Measurements from ENCODE around the gene NYNRIN.
A peak's percentile ranks its signal among the peaks of the same experiment; 100 is the strongest.
"Not testable (repeated sequence)": the region's sequence is repeated elsewhere in the genome, so short reads cannot be mapped to it uniquely, and the experiment has no call there.

NYNRIN gene

DNA sequence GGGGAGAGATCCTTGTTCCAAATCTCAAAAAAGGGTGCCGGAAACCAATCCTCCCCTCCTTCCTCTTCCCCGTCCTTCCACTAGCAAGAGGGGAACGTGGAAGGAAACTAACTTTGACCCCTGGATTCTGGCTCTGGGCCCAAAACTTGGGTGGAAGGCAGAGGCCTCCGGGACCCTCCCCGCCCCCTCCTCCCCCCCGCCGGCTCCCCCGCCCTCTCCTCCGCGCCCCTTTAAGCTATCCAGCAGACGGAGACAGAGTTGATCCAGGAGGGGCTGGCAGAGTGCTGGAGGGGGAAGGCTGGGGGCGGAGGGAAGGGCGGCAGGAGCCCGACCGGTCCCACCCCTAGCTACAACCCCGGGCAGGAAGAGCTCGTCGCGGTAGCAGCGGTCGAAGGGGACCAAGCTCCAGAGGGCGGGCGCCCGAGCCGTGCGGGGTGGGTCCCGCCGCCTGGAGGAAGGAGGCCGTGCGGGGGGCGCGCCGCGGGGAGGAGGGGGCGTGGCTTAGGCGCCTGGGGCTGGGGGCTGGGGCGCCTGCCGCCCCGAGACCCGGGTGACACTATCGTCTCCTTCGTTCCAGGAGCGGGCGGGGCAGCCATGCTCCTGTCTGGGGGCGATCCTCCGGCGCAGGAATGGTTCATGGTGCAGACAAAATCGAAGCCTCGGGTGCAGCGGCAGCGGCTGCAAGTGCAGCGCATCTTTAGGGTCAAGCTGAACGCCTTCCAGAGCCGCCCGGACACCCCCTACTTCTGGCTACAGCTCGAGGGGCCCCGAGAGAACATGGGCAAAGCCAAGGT, at the start of gene NYNRIN:
Gene NYNRIN (plus strand): TSS at position 351 of the 794 bp plus-strand sequence. CDS start 244 bp downstream, at position 595.
- Mint-ChIP-seq H3K4me3 (peak within 1 kb of the TSS; percentile 32), H3K36me3 (ENCODE audit: low read depth) (no peaks in the 10 kb centered on the region), H3K27ac (no peak within 1 kb of the TSS), H3K27me3 (ENCODE audit: low read depth) (peaks cover 65% of the 10 kb centered on the region), H3K9me3 (no peaks in the 10 kb centered on the region), H3K4me1 (ENCODE audit: low read depth) (peaks cover 3% of the 10 kb centered on the region)

DNA sequence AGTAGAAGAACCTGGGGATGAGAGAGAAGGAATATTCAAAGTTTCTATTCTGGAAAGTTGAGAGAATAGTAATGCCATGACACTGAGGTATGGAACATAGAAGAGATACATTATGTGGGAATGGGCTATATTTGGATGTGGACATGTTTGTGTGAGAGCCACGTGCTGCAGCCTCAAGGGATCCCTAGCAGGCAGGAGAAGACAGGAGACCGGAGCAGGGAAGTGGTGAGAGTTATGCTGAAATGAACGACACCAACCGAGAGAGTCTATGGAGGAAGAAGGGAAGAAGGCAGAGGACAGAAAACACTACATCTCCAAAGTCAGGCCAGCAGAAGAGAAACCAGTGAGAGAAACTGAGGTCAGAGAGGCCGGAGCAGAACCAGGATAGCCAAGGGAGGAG, 49.1 kb upstream of the NYNRIN start:
- Mint-ChIP-seq H3K4me3 (no peak overlapping the region), H3K27me3 (ENCODE audit: low read depth) (peaks cover 67% of the 10 kb centered on the region), H3K36me3 (ENCODE audit: low read depth) (no peaks in the 10 kb centered on the region), H3K4me1 (ENCODE audit: low read depth) (no peaks in the 10 kb centered on the region), H3K27ac (no peak overlapping the region), H3K9me3 (no peaks in the 10 kb centered on the region)

DNA sequence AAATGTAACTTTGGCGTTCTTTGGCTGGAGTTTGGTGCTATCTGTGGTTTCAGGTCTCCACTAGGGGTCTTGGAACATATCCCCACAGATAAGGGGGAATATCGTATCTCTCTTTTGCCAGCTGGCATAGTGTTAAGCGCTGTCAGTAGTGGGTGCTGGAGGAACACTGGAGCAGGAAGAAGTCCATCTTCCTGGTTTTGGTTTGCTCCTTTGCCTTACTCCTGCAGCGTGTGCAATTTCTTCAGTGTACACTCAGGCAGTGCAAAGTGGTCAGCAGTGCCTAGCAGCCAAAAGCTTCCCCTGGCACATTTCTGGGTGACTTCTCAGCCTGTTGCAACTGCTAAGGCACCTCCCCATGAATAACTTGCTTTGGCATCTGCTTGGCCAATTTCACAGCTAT, 47.3 kb upstream of the NYNRIN start:
- H3K4me3 Mint-ChIP-seq: no peak overlapping the region
- peaks cover 57% of the 10 kb centered on the region for H3K27me3 Mint-ChIP-seq (ENCODE audit: low read depth)
- no peaks in the 10 kb centered on the region for H3K4me1 Mint-ChIP-seq (ENCODE audit: low read depth)
- no peaks in the 10 kb centered on the region for H3K9me3 Mint-ChIP-seq
- no peaks in the 10 kb centered on the region for H3K36me3 Mint-ChIP-seq (ENCODE audit: low read depth)
- no peak overlapping the region for H3K27ac Mint-ChIP-seq

- Mint-ChIP-seq H3K36me3 (ENCODE audit: low read depth) (no peaks in the 10 kb centered on the region), H3K27me3 (ENCODE audit: low read depth) (peaks cover 49% of the 10 kb centered on the region), H3K4me3 (no peak overlapping the region), H3K4me1 (ENCODE audit: low read depth) (no peaks in the 10 kb centered on the region), H3K9me3 (no peaks in the 10 kb centered on the region), H3K27ac (no peak overlapping the region)
Observed at GRCh38 chr14:24353559-24354481, 45.0 kb upstream of the NYNRIN start.

GRCh38 chr14:24354482-24354825, 44.3 kb upstream of the NYNRIN start:
- H3K4me3 Mint-ChIP-seq; H3K27ac Mint-ChIP-seq; H3K9me3 Mint-ChIP-seq; H3K4me1 Mint-ChIP-seq (ENCODE audit: low read depth); H3K36me3 Mint-ChIP-seq (ENCODE audit: low read depth): not testable (repeated sequence)
- peaks cover 44% of the 10 kb centered on the region for H3K27me3 Mint-ChIP-seq (ENCODE audit: low read depth)

DNA sequence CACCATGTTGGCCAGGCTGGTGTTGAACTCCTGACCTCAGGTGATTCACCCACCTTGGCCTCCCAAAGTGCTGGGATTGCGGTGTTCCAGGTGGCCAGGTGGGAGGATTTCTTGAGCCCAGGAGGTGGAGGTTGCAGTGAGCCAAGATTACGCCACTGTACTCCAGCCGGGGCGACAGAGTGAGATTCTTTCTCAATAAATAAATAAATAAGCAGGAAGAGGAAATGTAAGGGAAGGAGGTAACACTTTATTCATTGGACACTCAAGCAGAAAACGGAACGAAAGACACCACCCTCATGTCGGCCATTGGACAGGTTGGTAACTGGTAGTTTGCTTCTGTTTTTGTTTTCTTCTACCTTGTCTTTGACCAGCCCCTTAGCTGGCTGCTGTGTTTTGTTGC, 43.8 kb upstream of the NYNRIN start:
- H3K4me3 Mint-ChIP-seq: no peak overlapping the region
- H3K36me3 Mint-ChIP-seq (ENCODE audit: low read depth): no peaks in the 10 kb centered on the region
- peaks cover 43% of the 10 kb centered on the region for H3K27me3 Mint-ChIP-seq (ENCODE audit: low read depth)
- no peaks in the 10 kb centered on the region for H3K4me1 Mint-ChIP-seq (ENCODE audit: low read depth)
- H3K9me3 Mint-ChIP-seq: no peaks in the 10 kb centered on the region
- H3K27ac Mint-ChIP-seq: no peak overlapping the region

DNA sequence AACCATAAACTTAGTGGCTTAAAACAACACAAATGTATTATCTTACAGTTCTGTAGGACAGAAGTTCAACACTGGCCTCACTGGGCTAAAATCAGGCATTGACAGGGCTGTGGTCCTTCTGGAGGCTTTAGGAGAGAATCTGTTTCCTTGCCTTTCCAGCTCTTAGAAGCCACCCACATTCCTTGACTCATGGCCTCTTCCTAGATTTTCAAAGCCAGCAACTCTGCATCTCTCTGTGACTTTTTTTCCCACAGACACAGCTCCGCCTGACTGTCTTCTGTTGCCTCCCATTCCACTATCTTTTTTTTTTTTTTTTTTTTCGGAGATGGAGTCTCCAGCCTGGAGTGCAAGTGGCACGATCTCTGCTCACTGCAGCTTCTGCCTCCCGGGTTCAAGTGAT, 42.6 kb upstream of the NYNRIN start:
- Mint-ChIP-seq H3K36me3 (ENCODE audit: low read depth) (no peaks in the 10 kb centered on the region), H3K4me3 (no peak overlapping the region), H3K4me1 (ENCODE audit: low read depth) (no peaks in the 10 kb centered on the region), H3K9me3 (peaks cover 3% of the 10 kb centered on the region), H3K27me3 (ENCODE audit: low read depth) (peaks cover 38% of the 10 kb centered on the region), H3K27ac (no peak overlapping the region)

DNA sequence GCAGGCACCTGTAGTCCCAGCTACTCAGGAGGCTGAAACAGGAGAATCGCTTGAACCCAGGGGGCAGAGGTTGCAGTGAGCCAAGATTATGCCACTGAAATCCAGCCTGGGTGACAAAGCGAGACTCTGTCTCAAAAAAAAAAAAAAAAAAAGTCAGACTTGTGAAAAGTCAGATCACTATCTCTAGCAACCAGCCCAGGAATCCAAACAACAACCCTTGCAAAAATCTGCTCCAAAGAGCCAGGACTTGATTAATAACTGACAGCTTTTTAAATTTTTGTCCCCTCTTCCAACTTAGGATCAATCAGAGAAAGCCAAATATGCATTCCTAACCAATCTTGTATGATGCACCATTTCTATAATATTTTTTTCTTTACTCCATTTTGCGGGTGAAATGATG, 38.5 kb upstream of the NYNRIN start:
- no peak overlapping the region for H3K4me3 Mint-ChIP-seq
- peaks cover 36% of the 10 kb centered on the region for H3K27me3 Mint-ChIP-seq (ENCODE audit: low read depth)
- H3K27ac Mint-ChIP-seq: no peak overlapping the region
- no peaks in the 10 kb centered on the region for H3K36me3 Mint-ChIP-seq (ENCODE audit: low read depth)
- peaks cover 3% of the 10 kb centered on the region for H3K9me3 Mint-ChIP-seq
- peaks cover 3% of the 10 kb centered on the region for H3K4me1 Mint-ChIP-seq (ENCODE audit: low read depth)

- peaks cover 46% of the 10 kb centered on the region for H3K27me3 Mint-ChIP-seq (ENCODE audit: low read depth)
- H3K9me3 Mint-ChIP-seq: peaks cover 3% of the 10 kb centered on the region
- H3K36me3 Mint-ChIP-seq (ENCODE audit: low read depth): no peaks in the 10 kb centered on the region
- H3K4me3 Mint-ChIP-seq: no peak overlapping the region
- no peak overlapping the region for H3K27ac Mint-ChIP-seq
- H3K4me1 Mint-ChIP-seq (ENCODE audit: low read depth): peaks cover 10% of the 10 kb centered on the region
Observed at GRCh38 chr14:24361326-24361725, 37.5 kb upstream of the NYNRIN start.

- peaks cover 54% of the 10 kb centered on the region for H3K27me3 Mint-ChIP-seq (ENCODE audit: low read depth)
- no peak overlapping the region for H3K4me3 Mint-ChIP-seq
- no peaks in the 10 kb centered on the region for H3K36me3 Mint-ChIP-seq (ENCODE audit: low read depth)
- peaks cover 14% of the 10 kb centered on the region for H3K4me1 Mint-ChIP-seq (ENCODE audit: low read depth)
- peaks cover 3% of the 10 kb centered on the region for H3K9me3 Mint-ChIP-seq
- H3K27ac Mint-ChIP-seq: no peak overlapping the region
Observed at GRCh38 chr14:24362241-24362960, 36.4 kb upstream of the NYNRIN start.

DNA sequence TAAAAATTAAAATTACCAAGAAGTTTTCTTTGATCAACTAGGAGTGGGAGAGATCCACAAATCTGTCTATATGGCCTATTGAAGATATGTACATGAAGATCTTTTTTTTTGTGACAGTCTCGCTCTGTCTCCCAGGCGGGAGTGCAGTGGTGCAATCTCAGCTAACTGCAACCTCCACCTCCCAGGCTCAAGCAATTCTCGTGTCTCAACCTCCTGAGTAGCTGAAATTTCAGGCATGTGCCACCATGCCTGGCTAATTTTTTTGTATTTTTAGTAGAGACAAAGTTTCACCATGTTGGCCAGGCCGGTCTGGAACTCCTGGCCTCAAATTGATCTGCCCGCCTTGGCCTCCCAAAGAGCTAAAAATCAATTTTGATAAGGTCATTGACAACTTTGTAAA, 35.4 kb upstream of the NYNRIN start:
- Mint-ChIP-seq H3K27me3 (ENCODE audit: low read depth) (peaks cover 63% of the 10 kb centered on the region), H3K4me1 (ENCODE audit: low read depth) (peaks cover 14% of the 10 kb centered on the region)

DNA sequence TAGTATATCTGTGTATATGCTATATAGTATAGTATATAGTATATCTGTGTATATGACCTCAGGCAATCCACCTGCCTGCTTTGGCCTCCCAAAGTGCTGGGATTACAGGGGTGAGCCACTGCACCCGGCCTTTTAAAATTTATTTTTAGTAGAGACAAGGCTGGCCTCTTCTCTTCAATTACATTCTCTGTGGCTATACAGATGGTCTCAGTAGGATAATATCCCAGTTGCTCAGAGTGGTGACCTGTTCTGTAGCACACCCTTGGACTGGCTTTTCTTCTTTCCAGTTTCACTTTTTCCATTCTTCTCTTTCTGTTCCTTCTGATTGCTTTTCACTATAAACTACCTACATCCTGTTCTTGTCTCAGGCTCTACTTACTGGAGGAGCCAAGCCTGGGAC, 34.0 kb upstream of the NYNRIN start:
- Mint-ChIP-seq H3K27me3 (ENCODE audit: low read depth) (peaks cover 69% of the 10 kb centered on the region), H3K4me3 (no peak overlapping the region), H3K27ac (no peak overlapping the region), H3K4me1 (ENCODE audit: low read depth) (peaks cover 14% of the 10 kb centered on the region), H3K36me3 (ENCODE audit: low read depth) (no peaks in the 10 kb centered on the region), H3K9me3 (peaks cover 3% of the 10 kb centered on the region)

More for the DNA sequence above, 35.4 kb upstream of the NYNRIN start:
- no peak overlapping the region for H3K27ac Mint-ChIP-seq
- H3K9me3 Mint-ChIP-seq: peaks cover 3% of the 10 kb centered on the region
- no peak overlapping the region for H3K4me3 Mint-ChIP-seq
- H3K36me3 Mint-ChIP-seq (ENCODE audit: low read depth): no peaks in the 10 kb centered on the region

DNA sequence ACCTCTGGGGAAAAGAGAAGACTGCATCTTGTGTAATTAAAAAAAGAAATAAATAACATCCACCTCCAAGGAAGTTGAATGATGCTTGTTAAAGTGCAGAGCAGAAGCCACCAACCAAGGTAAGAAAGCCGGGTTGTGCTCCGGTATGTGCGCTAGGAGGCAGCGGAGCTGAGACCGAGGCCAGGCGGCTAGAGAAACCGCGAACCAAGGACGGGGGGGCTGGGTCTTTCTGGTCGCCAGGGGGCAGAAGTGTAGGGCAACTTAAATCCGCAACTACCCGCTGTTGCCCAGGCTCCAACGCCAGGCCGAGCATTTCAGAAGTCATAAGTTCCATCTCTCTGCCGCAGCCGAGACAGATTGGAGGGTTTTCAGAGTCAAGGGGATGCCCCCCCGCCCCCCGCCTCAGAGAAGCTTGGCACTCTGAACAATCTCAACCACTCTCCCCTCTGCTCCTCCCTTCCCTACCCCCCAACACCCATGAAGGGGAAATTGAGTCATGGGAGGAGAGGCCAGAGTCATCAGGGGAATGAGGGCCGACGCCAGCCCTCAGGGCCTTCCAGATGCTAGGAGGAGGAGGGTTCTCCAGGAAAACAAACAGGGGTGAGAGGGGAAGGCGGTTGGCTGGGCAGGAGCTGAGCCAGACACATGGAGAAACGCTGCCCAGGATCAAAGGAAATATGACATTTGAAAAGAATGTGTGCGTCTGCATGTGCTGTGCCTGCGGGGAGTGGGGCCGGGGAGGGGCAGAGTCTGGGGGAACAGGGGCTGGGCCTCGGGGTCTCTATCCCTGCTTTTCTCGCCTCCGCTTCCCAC, 33.0 kb upstream of the NYNRIN start:
- H3K27ac Mint-ChIP-seq: no peak overlapping the region
- peaks cover under 1% of the 10 kb centered on the region for H3K9me3 Mint-ChIP-seq
- peaks cover 14% of the 10 kb centered on the region for H3K4me1 Mint-ChIP-seq (ENCODE audit: low read depth)
- no peaks in the 10 kb centered on the region for H3K36me3 Mint-ChIP-seq (ENCODE audit: low read depth)
- H3K4me3 Mint-ChIP-seq: peak overlapping the region; percentile 50
- H3K27me3 Mint-ChIP-seq (ENCODE audit: low read depth): peaks cover 64% of the 10 kb centered on the region

DNA sequence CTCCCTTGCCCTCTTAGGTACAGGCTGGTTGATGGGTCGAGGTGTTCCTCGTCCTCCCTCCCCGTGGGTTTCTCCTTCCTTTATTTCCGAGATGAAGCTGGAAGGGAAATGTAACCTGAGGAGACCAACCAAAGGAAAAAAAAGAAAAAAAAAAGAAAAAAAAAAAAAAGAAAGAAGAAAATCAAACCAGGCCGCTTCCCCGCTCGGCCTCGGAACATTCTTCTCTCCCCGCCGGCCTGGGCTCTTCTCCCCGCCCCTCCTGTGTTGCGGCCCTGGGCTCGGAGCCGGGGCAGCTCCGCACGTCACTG, 32.4 kb upstream of the NYNRIN start:
- Mint-ChIP-seq H3K36me3 (ENCODE audit: low read depth) (no peaks in the 10 kb centered on the region), H3K9me3 (no peaks in the 10 kb centered on the region), H3K4me1 (ENCODE audit: low read depth) (peaks cover 14% of the 10 kb centered on the region), H3K4me3 (no peak overlapping the region), H3K27ac (no peak overlapping the region), H3K27me3 (ENCODE audit: low read depth) (peaks cover 66% of the 10 kb centered on the region)
